K562 (cell line): ENCODE results near the gene LPCAT1. TPM values are rescaled to one million over a fixed set of nuclear protein-coding genes. Genes with fewer than 3 reads are reported as not detected.

Experiments used
- FOS ChIP-seq: IDR thresholded peaks from 3 replicates; pipeline ENCODE4 v1.6.1; 2011; ENCODE audit not compliant: insufficient read length; ENCODE audit errors: extremely low read depth
- HDAC1 ChIP-seq, 2 experiments: fragments of 450-650 bp; IDR thresholded peaks; 2 replicates each; pipeline ENCODE4 v1.6.1; 2016 to 2017; ENCODE audit warnings: inconsistent platforms in 1 of 2, mild to moderate bottlenecking in 1 of 2, moderate library complexity in 1 of 2
- MEF2D ChIP-seq: conservative IDR thresholded peaks from 2 replicates; pipeline ENCODE4 v1.6.1; 2016; ENCODE audit warnings: low read depth, missing genetic modification characterization, missing compliant biosample characterization
- MTA3 ChIP-seq: fragments of 450-650 bp; formaldehyde crosslinking; IDR thresholded peaks from 2 replicates; pipeline ENCODE4 v1.6.1; 2017; ENCODE audit warnings: mild to moderate bottlenecking, borderline replicate concordance
- MTF1 ChIP-seq: fragments of 250-450 bp; sonication (Bioruptor Pico); IDR thresholded peaks from 2 replicates; pipeline ENCODE4 v1.9.0; 2021; ENCODE audit warnings: moderate library complexity, mild to moderate bottlenecking, inconsistent platforms, borderline replicate concordance
- MYNN ChIP-seq, 2 experiments: sonication (generic); formaldehyde crosslinking in 1 of 2; IDR thresholded peaks; 2 replicates each; pipeline versions ENCODE4 v1.5.0 to v1.6.1; 2016 to 2020; ENCODE audit warnings: antibody characterized with exemption in 1 of 2, missing genetic modification reagents in 1 of 2
- PCBP1 ChIP-seq: fragments of 200-400 bp; formaldehyde crosslinking; IDR thresholded peaks from 2 replicates; pipeline ENCODE4 v1.6.1; 2018; ENCODE audit warnings: mild to moderate bottlenecking, low read depth, low read length; ENCODE audit not compliant: poor library complexity, severe bottlenecking
- ZNF175 ChIP-seq: fragments of 200-800 bp; sonication (Bioruptor generic); IDR thresholded peaks from 2 replicates; pipeline ENCODE4 v1.6.1; 2016; ENCODE audit warnings: low read depth, mild to moderate bottlenecking, missing genetic modification characterization, missing compliant biosample characterization
- polyA plus RNA-seq, 8 experiments: library from polyadenylated mRNA; depleted of rRNA in 4 of 8; stranded (reverse) in 5 of 8; unstranded in 3 of 8; fragments of >200 nt; fragmentation: Nextera tagmentation in 2 of 8; fragmentation: Illumina TruSeq in 1 of 8; extraction: Ambion mirVana in 2 of 8; extraction: Trizol in 1 of 8; gene quantifications; 2 replicates each; pipeline versions ENCODE4 v1.2.1 to v1.2.3, GENCODE V29; 2011 to 2014; ENCODE audit warnings: inconsistent platforms in 1 of 8, missing spikeins in 1 of 8
- total RNA-seq, 7 experiments: library from RNA; depleted of rRNA in 6 of 7; stranded (reverse); fragments of >200 nt in 6 of 7; fragmentation: Illumina TruSeq in 2 of 7; extraction: Trizol in 2 of 7; gene quantifications; 2 replicates each; pipeline versions ENCODE4 v1.2.1 to v1.2.3, GENCODE V29; 2011 to 2021; ENCODE audit warnings: low replicate concordance in 1 of 7
- TF ChIP-seq, protein P1 (sequence below): fragments of 200-600 bp; sonication (generic); IDR thresholded peaks from one replicate; pipeline ENCODE4 v1.6.1; 2012; ENCODE audit warnings: mild to moderate bottlenecking, low read depth, low read length, inconsistent platforms
- TF ChIP-seq, protein P2 (sequence below), 3 experiments: fragments of 200-800 bp in 1 of 3; sonication (Bioruptor generic) in 1 of 3; sonication (generic) in 1 of 3; formaldehyde crosslinking in 1 of 3; IDR thresholded peaks; 2 replicates each; pipeline versions ENCODE4 v1.6.1 to v1.8.0; 2016 to 2022; ENCODE audit warnings: mild to moderate bottlenecking in 2 of 3, missing compliant biosample characterization in 2 of 3, missing genetic modification characterization in 2 of 3, missing genetic modification reagents in 1 of 3
- TF ChIP-seq, protein P3 (sequence below): fragments of 450-650 bp; IDR thresholded peaks from 2 replicates; pipeline ENCODE4 v1.6.1; 2017; ENCODE audit warnings: mild to moderate bottlenecking, moderate library complexity

LPCAT1 gene
- total and polyA plus RNA-seq, 9 of the 15 experiments (the other 6 are each of a cell fraction or from before 2014, with no cell fraction given): 0.14 to 18.4 (median 13.9) TPM

DNA sequence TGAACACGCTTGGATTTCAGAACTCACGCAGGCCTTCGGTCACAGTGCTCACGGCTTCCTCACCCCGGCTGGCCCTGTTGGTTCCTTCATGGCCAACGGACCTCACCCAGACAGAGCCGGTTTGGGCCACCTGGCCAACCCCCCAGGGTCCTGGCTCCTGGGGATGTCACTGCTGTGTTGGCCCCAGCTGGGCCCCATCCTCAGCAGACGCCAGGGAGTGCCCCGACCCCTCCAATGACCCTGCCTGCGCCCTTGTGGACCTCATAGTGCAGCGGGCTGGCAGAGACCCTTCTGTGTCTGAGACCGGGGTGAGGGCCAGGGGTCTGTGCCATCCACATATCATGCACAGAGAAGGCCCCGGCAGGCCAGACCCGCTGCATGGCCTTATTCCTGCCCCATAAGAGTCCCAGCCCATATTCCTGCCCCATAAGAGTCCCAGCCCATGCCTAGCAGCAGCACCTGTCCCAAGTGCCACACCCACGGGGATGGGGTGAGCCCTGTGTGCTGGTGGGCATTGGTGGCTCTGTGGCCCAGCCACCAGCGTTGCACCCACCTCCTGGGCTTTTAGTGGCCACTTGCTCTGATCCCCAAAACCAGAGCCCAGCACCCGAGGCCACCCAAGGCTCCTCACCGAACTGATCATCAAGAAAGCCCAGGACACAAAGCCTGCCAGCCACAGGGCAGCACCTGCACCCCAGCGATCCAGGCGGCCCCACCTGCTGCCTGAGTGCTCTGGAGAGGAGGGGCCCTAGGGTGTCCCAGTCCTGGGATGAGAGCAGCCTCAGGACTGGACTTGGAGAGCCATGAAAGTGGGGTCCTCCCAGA, 1.3 kb upstream of the LPCAT1 start (continued):
- TF ChIP-seq, protein P1, sequence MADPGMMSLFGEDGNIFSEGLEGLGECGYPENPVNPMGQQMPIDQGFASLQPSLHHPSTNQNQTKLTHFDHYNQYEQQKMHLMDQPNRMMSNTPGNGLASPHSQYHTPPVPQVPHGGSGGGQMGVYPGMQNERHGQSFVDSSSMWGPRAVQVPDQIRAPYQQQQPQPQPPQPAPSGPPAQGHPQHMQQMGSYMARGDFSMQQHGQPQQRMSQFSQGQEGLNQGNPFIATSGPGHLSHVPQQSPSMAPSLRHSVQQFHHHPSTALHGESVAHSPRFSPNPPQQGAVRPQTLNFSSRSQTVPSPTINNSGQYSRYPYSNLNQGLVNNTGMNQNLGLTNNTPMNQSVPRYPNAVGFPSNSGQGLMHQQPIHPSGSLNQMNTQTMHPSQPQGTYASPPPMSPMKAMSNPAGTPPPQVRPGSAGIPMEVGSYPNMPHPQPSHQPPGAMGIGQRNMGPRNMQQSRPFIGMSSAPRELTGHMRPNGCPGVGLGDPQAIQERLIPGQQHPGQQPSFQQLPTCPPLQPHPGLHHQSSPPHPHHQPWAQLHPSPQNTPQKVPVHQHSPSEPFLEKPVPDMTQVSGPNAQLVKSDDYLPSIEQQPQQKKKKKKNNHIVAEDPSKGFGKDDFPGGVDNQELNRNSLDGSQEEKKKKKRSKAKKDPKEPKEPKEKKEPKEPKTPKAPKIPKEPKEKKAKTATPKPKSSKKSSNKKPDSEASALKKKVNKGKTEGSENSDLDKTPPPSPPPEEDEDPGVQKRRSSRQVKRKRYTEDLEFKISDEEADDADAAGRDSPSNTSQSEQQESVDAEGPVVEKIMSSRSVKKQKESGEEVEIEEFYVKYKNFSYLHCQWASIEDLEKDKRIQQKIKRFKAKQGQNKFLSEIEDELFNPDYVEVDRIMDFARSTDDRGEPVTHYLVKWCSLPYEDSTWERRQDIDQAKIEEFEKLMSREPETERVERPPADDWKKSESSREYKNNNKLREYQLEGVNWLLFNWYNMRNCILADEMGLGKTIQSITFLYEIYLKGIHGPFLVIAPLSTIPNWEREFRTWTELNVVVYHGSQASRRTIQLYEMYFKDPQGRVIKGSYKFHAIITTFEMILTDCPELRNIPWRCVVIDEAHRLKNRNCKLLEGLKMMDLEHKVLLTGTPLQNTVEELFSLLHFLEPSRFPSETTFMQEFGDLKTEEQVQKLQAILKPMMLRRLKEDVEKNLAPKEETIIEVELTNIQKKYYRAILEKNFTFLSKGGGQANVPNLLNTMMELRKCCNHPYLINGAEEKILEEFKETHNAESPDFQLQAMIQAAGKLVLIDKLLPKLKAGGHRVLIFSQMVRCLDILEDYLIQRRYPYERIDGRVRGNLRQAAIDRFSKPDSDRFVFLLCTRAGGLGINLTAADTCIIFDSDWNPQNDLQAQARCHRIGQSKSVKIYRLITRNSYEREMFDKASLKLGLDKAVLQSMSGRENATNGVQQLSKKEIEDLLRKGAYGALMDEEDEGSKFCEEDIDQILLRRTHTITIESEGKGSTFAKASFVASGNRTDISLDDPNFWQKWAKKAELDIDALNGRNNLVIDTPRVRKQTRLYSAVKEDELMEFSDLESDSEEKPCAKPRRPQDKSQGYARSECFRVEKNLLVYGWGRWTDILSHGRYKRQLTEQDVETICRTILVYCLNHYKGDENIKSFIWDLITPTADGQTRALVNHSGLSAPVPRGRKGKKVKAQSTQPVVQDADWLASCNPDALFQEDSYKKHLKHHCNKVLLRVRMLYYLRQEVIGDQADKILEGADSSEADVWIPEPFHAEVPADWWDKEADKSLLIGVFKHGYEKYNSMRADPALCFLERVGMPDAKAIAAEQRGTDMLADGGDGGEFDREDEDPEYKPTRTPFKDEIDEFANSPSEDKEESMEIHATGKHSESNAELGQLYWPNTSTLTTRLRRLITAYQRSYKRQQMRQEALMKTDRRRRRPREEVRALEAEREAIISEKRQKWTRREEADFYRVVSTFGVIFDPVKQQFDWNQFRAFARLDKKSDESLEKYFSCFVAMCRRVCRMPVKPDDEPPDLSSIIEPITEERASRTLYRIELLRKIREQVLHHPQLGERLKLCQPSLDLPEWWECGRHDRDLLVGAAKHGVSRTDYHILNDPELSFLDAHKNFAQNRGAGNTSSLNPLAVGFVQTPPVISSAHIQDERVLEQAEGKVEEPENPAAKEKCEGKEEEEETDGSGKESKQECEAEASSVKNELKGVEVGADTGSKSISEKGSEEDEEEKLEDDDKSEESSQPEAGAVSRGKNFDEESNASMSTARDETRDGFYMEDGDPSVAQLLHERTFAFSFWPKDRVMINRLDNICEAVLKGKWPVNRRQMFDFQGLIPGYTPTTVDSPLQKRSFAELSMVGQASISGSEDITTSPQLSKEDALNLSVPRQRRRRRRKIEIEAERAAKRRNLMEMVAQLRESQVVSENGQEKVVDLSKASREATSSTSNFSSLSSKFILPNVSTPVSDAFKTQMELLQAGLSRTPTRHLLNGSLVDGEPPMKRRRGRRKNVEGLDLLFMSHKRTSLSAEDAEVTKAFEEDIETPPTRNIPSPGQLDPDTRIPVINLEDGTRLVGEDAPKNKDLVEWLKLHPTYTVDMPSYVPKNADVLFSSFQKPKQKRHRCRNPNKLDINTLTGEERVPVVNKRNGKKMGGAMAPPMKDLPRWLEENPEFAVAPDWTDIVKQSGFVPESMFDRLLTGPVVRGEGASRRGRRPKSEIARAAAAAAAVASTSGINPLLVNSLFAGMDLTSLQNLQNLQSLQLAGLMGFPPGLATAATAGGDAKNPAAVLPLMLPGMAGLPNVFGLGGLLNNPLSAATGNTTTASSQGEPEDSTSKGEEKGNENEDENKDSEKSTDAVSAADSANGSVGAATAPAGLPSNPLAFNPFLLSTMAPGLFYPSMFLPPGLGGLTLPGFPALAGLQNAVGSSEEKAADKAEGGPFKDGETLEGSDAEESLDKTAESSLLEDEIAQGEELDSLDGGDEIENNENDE: no peak
- TF ChIP-seq MTA3: no peak
- TF ChIP-seq MTF1 (CRISPR knock-in tag): no peak
- TF ChIP-seq, protein P2, sequence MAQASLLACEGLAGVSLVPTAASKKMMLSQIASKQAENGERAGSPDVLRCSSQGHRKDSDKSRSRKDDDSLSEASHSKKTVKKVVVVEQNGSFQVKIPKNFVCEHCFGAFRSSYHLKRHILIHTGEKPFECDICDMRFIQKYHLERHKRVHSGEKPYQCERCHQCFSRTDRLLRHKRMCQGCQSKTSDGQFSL (CRISPR knock-in tag; IDR thresholded peaks at IDR 0.05): no peak
- TF ChIP-seq, protein P2 (tag; IDR thresholded peaks at IDR 0.05): no peak
- TF ChIP-seq PCBP1: peak; percentile 14
- TF ChIP-seq ZNF175 (CRISPR knock-in tag): no peak
- TF ChIP-seq FOS: no peak
- TF ChIP-seq, protein P3, sequence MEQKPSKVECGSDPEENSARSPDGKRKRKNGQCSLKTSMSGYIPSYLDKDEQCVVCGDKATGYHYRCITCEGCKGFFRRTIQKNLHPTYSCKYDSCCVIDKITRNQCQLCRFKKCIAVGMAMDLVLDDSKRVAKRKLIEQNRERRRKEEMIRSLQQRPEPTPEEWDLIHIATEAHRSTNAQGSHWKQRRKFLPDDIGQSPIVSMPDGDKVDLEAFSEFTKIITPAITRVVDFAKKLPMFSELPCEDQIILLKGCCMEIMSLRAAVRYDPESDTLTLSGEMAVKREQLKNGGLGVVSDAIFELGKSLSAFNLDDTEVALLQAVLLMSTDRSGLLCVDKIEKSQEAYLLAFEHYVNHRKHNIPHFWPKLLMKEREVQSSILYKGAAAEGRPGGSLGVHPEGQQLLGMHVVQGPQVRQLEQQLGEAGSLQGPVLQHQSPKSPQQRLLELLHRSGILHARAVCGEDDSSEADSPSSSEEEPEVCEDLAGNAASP: no peak
- TF ChIP-seq HDAC1 (IDR thresholded peaks at IDR 0.05): no peak
- TF ChIP-seq MYNN (IDR thresholded peaks at IDR 0.05): peak; percentile 83; the same call in 1 of the 2 replicates
- TF ChIP-seq MYNN (CRISPR knock-in tag; IDR thresholded peaks at IDR 0.05): no peak
- no peak for TF ChIP-seq MEF2D
